PFSK-1 (cell line): ENCODE data around the gene DIPK1A.

Source experiments
- FOXP2 ChIP-seq: optimal IDR thresholded peaks from 2 replicates; pipeline ENCODE3; 2011; ENCODE audit warnings: borderline replicate concordance, control low read depth, inconsistent platforms; ENCODE audit not compliant: insufficient read depth; ENCODE audit errors: extremely low read length, extremely low read depth
- POLR2AphosphoS5 ChIP-seq: IDR thresholded peaks from 2 replicates; pipeline ENCODE4 v1.6.1; 2012; ENCODE audit warnings: low read depth, mild to moderate bottlenecking, control low read depth, low read length, moderate library complexity
- SIN3A ChIP-seq: IDR thresholded peaks from 2 replicates; pipeline ENCODE4 v1.6.1; 2012; ENCODE audit warnings: mild to moderate bottlenecking, low read length, moderate library complexity, borderline replicate concordance; ENCODE audit not compliant: insufficient read depth
- TAF1 ChIP-seq: IDR thresholded peaks from 2 replicates; pipeline ENCODE4 v1.6.1; 2012; ENCODE audit warnings: low read length, control low read depth, borderline replicate concordance; ENCODE audit not compliant: insufficient read depth
- TF ChIP-seq, protein P1 (sequence below), 2 experiments: IDR thresholded peaks; 2 replicates each; pipeline versions ENCODE4 v1.6.1 to v1.8.0; 2011 to 2012; ENCODE audit warnings: low read depth in 2 of 2, low read length in 2 of 2, control low read depth in 1 of 2, inconsistent platforms in 1 of 2, mild to moderate bottlenecking in 1 of 2, moderate library complexity in 1 of 2; ENCODE audit not compliant: insufficient read depth in 1 of 2

Gene DIPK1A

DNA sequence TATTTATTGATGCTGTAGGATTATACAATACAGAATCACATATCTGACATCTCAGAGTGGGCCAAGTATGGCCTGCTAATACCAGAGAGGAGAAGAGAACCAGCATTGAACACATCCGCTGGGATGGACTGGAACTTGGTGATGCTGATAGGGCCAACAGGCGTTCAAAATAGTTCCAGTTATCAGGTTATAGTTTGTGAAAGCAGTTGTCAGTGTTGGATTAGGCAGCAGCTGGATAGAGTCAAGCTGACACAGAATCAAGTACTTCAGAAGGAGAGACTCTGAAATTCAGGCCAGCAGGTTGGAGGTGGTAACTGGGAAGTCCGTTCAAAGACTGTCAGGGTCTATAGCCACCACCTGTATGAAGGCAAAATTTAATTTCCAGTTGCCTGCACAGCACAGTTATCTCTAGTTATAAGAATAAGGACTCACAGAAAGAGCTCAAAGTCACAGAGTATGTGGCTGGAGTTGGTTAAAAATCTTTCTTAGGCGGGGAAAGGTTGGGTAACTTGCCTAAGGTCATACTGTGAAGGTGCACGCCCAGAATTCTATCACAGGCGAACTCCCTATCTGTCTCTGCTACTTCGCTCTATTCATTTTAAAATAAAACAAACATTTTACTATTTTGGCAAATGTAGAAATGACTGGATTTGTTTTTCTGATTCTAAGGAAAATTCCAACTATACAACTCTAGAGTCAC, 9.9 kb upstream of the DIPK1A start:
- TF ChIP-seq TAF1 (no peak), POLR2AphosphoS5 (no peak), SIN3A (no peak), FOXP2 (no peak)
- TF ChIP-seq, protein P1, sequence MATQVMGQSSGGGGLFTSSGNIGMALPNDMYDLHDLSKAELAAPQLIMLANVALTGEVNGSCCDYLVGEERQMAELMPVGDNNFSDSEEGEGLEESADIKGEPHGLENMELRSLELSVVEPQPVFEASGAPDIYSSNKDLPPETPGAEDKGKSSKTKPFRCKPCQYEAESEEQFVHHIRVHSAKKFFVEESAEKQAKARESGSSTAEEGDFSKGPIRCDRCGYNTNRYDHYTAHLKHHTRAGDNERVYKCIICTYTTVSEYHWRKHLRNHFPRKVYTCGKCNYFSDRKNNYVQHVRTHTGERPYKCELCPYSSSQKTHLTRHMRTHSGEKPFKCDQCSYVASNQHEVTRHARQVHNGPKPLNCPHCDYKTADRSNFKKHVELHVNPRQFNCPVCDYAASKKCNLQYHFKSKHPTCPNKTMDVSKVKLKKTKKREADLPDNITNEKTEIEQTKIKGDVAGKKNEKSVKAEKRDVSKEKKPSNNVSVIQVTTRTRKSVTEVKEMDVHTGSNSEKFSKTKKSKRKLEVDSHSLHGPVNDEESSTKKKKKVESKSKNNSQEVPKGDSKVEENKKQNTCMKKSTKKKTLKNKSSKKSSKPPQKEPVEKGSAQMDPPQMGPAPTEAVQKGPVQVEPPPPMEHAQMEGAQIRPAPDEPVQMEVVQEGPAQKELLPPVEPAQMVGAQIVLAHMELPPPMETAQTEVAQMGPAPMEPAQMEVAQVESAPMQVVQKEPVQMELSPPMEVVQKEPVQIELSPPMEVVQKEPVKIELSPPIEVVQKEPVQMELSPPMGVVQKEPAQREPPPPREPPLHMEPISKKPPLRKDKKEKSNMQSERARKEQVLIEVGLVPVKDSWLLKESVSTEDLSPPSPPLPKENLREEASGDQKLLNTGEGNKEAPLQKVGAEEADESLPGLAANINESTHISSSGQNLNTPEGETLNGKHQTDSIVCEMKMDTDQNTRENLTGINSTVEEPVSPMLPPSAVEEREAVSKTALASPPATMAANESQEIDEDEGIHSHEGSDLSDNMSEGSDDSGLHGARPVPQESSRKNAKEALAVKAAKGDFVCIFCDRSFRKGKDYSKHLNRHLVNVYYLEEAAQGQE (IDR thresholded peaks at IDR 0.05; ENCODE audit: insufficient read depth in 1 of 2, low read depth in 2 of 2, low read length in 2 of 2), result no peak

DNA sequence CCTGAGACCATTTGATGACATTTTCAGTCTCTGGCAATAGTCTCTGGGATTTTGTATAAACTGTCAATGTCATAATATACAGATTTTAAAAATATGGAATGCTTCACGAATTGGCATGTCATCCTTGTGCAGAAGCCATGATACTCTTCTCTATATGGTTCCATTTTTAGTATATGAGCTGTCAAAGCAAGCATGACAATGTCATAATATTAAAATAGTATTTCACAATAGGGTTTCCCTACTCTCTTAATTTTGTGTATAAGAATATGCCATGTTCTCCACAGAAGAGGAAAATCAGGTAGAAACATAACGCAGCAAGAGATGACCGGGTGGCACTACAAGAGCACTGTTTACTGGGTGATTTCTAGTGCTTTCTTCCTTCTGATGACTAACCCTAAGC, 8.3 kb upstream of the DIPK1A start:
- TF ChIP-seq SIN3A (no peak), TAF1 (no peak), POLR2AphosphoS5 (no peak), FOXP2 (no peak)
- TF ChIP-seq, protein P1 (IDR thresholded peaks at IDR 0.05; ENCODE audit: insufficient read depth in 1 of 2, low read depth in 2 of 2, low read length in 2 of 2), result no peak

DNA sequence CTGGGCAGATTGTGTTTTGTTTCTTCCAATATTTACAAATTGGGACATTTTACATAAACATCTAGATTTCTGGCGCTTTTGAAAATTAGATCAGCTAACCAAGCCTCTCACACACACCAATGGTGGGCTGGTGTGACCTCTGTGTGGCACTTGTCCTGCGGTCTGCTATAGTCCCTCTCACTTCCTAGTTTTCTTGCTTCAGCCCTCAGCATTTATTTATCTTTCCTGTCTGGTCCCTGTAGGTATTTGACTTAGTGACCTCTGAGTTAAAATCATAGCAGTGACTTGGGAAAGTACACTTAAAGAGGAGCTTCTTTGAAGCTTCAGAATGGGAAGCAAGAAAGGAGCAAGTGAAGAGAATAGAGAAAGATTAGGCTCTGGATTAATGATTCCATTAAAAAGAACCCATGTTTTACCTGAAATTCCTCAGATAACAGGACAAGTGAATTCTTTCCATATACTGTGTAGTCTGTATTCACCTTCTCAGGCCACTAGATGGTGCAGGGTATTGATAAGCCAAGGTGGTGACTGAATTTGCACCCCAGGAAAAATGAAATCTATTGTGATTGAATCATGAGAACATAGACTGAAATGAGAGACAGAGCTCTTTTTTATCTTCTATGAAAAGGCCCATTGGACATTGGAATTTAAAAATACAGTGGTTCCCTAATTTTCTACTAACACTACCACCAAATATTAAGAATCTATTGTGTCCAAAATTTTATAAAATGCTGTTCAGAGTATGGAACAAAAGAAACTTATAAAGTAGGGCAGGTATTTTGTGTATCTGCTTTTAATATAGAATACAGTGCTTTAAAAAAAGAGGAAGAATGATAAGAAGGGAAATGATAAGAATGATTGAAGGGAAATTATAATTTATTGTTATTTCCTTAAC, 7.1 kb upstream of the DIPK1A start:
- TF ChIP-seq SIN3A (no peak), FOXP2 (no peak), TAF1 (no peak), POLR2AphosphoS5 (no peak)
- TF ChIP-seq, protein P1 (IDR thresholded peaks at IDR 0.05; ENCODE audit: insufficient read depth in 1 of 2, low read depth in 2 of 2, low read length in 2 of 2), result no peak

DNA sequence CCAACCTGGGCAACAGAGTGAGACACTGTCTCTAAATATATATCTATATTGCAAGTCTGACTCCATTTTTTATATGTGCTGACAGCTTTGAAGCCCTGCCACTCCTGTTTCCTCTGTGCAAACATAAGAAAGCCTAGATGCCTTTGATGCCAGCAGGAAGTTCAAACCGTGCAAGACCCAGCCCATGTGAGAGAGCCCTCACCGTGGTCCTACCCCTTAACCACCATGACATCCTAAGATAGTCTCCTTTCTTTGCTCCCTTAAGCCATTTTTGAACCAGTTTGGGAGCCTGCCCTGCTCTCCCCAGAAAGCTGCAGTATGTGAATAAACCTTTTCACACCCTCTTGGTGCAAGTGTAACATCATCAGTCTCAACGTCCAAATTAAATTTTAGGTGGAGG, 3.7 kb upstream of the DIPK1A start:
- TF ChIP-seq TAF1 (no peak), SIN3A (no peak), FOXP2 (no peak), POLR2AphosphoS5 (no peak)
- TF ChIP-seq, protein P1 (IDR thresholded peaks at IDR 0.05; ENCODE audit: insufficient read depth in 1 of 2, low read depth in 2 of 2, low read length in 2 of 2), result no peak
